Right ventricle myocardium inferior (tissue), 1 donor: ENCODE measurements around the gene XYLT2. TPM values are rescaled to one million over a fixed set of nuclear protein-coding genes. Genes with fewer than 3 reads are reported as not detected.
"Not testable (repeated sequence)": the region's sequence is repeated elsewhere in the genome, so short reads cannot be mapped to it uniquely, and the experiment has no call there.

Experiments used
- ATAC-seq: fragments of 200-7000 bp; cut with Tn5 transposase; one replicate; pipeline ENCODE4 v1.9.1; 2020; ENCODE audit warnings: mild to moderate bottlenecking, moderate library complexity
- DNase-seq: peaks from one replicate; pipeline ENCODE4 v3.0.0; 2021; ENCODE audit errors: missing footprints
- intact Hi-C: fragments of 100-400 bp; cut with DNase I; formaldehyde crosslinking; loops from one replicate; pipeline ENCODE4 v1.11.0; 2022
- total RNA-seq: library from RNA; stranded (reverse); fragmentation: NEBNext Ultra II Directional; extraction: Animal tissue kit (Norgen Biotek cat#: 25700); gene quantifications from one replicate; pipeline ENCODE4 v1.2.1, GENCODE V29; 2021
- donor health status: DM: no; HTN: yes; CAD: no; lungs with severe emphysema.

Gene XYLT2
- total RNA-seq, 1 donor from 2014 or later: 16.4 TPM

DNA sequence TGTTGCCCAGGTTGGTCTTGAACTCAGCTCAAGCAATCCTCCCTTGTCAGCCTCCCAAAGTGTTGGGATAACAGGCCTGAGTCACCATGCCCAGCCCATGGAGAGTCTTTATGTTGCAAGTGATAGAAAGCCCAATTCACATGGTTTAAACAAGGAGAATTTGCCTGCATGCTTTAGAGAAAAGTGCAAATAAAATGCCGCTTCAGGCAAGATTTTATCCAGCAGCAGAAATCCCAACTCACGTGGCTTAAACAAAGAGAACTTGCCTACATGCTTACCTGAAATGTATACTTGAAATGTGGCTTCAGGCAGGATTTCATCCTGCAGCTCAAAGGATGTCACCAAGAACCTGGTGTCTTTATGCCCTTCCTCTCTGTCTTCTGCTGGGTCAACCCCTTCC lies 28.8 kb upstream of the XYLT2 start:
- intact Hi-C loops: no loop called here
- DNase-seq (no peak), ATAC-seq (no peak)

DNA sequence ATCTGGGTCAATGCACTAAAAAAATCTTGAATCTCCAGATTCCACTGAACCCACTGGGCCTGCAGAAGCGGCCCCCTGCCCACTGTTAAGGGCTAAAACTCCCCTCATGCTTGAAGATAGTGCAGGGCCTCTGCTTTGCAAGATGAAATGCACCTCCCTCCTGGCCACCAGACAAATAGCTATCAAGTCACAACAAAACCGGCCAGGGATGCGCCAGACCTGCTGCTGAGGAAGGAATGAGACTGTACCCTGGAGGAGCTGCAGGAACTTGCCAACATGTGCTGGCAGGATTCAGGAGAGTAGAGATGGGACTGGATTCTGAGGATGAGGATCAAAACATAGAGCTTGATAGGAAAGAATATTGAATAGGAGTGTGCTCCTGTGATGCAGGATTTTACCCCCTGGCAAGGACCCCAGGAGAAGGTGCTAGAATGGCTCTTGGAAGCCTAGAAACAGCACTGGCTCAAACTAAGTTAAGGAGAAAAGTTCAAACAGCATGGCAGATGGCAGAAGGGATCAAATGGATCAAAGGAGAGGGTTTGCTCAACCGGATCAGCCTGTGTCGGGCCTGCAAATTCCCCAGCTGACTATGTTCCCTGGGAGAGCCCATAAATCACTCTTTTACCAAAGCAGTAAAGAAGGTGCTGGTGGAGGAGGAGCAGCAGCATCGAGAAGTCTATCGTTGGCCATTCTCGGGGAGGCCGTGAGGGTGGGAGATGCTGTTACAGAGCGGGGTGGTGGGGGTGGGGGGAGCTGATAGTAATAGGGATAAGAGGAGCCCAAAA lies 27.2 kb upstream of the XYLT2 start:
- no peak for DNase-seq
- intact Hi-C loops: no loop called here
- no peak for ATAC-seq

DNA sequence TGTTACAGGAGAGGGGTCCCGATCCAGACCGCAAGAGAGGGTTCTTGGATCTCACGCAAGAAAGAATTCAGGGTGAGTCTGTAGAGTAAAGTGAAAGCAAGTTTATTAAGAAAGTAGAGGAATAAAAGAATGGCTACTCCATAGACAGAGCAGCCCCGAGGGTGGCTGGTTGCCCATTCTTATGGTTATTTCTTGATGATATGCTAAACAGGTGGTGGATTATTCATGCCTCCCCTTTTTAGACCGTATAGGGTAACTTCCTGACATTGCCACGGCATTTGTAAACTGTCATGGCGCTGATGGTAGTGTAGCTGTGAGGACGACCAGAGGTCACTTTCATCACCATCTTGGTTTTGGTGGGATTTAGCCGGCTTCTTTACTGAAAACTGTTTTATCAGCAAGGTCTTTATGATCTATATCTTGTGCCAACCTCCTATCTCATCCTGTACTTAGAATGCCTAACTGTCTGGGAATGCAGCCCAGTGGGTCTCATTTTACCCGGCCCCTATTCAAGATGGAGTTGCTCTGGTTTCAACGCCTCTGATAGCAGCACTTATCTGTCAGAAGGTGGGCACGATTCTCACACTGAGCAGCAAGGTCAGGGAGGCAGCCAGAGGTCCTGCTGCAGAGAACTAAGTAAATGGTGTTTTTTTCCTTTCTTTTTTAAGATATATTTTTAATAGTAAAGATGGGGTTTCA lies 26.5 kb upstream of the XYLT2 start:
- DNase-seq: no peak
- no peak for ATAC-seq
- intact Hi-C loops: no loop called here

DNA sequence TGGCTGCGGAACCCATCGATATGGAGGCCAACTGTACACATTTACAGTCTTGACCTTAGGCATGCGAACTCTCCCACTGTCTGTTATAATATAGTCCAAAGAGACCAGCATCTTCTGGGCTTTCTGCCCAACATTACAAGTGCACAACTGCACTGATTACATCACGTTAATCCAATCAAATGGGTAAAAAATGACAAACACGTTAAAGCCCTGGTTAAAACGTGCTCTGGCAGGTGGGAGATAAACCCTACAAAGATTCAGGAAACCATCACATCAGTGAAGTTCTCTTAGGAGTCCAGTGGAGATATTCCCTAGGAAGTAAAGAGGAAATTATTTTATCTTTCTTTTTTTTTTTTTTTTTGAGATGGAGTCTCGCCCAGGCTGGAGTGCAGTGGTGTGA lies 23.7 kb upstream of the XYLT2 start:
- no peak for DNase-seq

DNA sequence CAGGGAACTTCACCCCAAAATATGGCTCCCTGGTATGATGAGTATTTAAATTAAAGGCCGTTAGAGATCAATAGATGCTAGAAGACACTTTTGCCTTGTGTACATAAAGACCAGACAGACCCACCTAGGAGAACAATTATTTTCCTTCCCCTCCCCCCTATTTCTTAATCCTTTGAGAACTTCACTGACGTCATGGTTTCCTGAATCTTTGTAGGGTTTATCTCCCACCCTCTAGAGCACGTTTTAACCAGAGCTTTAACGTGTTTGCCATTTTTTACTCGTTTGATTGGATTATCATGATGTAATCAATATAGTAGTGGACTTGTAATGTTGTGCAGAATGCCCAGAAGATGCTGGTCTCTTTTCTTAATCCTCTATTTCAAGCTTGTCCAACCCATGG lies 22.9 kb upstream of the XYLT2 start:
- intact Hi-C loops: no loop called here
- ATAC-seq (no peak), DNase-seq (no peak)

More for the DNA sequence above, 23.7 kb upstream of the XYLT2 start:
- no peak for ATAC-seq
- intact Hi-C loops: no loop called here

DNA sequence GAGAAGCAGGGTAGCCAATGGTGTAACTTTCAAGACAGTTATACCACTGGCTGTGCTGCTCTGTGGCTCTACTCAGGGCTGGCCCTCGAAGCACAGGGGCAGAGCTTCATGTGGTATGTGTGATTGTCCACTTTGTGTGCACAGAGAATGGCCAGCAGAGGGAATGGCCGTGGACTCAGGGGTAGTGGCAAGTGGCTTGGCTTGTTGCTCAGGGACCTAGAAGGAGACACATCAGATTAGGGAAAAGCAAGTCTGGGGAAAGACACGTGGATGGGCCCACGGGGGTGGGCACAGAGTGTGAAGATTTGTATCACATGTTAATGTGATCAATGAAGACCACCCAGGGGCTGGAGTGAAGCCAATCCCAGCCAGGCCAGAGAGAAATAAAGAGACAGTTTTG lies 20.0 kb upstream of the XYLT2 start:
- DNase-seq: no peak
- no peak for ATAC-seq
- intact Hi-C loops: no loop called here

DNA sequence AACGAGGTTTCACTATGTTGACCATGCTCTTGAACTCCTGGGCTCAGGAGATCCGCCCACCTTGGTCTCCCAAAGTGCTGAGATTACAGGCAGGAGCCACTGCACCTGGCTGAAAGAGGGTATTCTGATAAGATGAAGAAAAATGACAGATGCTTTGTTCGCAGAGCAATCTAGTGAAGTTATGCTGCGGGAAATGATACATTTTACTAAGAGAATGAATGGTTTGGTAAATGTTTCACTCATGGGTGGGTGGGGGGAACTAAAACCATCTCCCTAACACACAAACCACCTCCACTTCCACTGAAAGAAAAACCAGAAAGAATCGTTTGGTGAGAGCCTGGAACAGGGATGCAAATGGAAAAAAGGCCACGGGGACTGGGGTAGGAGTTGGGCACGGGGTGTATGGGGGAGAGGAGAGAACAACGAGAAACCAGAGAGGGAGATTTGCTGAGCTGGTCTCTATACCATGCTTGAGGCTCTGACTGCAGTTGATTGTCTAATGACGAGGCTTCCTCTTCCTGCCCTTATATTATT lies 19.0 kb upstream of the XYLT2 start:
- DNase-seq (no peak), ATAC-seq (no peak)
- intact Hi-C loops: no loop called here

DNA sequence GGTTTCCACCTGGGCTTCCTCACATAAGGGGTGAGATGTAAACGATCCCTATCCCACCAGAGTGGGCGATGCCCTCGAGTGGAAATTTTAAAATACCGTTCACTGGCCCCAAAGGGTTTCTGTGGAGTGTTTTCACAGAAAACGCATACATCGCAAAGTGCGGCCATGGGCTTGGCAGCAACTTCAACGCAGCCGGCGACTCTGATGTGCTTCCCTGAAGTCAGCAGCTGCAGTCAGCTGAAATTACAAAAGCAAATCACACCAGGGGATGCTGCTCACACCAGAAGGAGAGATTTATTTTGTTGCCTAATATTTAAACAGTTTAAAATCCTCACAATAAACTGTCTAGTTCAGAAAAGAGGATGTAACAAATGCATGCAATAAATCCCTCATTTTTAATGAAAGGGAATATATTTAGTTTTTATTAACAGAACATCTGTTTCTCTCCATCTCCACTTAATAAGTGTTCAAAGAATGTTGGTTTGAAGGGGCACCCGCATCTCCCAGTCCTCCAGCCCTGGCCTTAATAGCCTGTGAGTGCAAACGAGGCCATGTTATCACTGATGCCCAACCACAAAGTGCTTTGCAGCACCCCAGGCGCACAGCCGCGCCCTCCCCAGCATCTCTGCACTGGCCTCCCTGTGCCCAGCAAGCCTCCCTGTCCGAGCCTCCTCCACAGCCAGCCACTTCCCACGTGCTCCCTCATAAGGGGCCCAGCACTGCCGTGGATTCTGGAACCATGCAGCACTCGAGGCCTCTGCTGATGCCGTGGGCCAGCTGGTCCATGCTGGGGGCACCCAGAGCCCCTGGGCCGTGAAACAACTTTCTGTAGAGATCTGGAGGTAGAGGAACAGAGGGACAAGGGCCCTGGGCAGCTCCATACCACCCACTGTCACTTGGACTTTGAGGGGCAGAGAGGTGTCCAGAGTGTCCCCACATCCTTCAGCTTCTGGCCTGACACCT lies 17.3 kb upstream of the XYLT2 start:
- ATAC-seq: no peak
- DNase-seq: no peak

DNA sequence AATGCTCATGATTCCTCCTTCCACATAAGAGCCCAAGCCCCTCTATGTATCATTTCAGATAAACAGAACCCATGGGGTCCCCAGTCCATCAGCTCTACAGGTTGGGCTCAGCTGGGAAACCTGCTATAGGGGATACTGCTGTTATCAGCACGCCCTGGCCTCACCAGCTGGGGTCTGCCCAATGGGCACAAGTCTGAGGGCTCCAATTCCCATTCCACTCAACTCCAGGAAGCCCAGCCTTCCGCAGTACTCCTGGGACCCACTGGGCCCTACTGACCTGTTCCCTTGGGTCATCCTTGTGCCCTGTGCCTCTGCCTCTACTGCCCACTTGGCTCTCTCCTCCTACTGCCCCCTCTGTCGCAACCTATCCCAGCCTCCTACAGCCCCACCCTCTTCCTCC lies 16.2 kb upstream of the XYLT2 start:
- intact Hi-C loops: no loop called here
- DNase-seq (no peak), ATAC-seq (no peak)

More for the DNA sequence above, 17.3 kb upstream of the XYLT2 start:
- intact Hi-C loops: no loop called here

DNA sequence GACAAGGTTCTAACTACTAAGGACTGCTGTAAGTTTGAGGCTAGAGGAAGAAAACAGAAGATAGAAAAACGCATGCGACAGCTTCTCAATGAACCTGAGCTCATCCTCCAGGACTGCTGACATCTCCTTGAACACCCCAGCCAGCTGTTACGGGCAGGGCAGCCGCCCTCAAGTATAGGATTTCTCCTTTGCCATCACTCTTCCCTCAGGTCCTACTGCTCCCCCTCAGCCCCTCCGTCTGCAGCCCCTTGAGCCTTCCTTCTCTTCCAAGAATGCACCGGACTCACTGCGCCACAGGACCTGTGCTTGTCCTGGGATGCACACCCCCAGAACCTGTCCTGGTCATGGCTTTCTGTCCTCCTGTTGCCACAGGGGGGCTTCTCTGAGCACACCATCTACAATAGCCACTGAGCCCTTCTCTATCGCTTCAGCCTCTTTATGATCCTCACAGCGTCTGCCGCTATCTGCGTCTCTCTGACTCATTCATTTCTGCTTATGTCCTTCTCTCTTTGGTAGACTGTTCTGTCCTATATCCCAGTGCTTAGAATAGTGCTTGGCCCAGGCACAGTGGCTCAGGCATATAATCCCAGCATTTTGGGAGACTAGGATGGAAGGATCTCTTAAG lies 15.7 kb upstream of the XYLT2 start:
- DNase-seq (no peak), ATAC-seq (no peak)
- intact Hi-C loops: no loop called here

DNA sequence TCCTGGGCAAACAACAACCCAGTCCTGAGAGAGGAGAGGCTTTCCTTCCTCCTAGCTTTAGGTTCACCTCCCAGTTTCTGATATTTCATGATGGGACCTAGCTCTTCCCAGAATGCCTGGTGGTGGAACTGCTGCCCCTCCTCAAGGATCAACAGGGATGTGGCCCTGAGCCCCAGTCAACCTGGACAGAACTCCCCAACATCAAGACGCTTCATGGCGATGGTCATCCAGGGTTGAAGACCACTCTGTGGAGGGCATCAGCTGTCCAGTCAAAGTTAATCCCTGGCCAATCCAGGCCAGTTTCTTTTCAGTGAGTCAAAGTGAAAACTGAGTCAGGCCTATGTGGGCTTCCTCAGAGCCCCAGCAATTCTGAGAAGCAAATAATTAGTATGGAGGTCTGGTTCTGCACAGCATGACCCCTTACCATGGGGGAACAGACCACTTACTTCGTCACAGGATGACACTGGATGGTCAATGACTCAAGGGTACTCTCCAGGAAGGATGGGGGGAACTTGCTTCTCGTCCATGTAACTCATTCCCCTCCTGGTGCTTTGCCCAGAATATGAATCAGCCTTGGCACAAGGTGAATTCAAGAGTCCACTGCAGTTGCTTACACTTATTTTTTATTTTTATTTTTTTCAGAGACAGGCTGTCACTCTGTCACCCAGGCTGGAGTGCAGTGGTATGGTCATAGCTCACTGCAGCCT lies 14.7 kb upstream of the XYLT2 start:
- ATAC-seq: no peak
- no peak for DNase-seq
- intact Hi-C loops: no loop called here

DNA sequence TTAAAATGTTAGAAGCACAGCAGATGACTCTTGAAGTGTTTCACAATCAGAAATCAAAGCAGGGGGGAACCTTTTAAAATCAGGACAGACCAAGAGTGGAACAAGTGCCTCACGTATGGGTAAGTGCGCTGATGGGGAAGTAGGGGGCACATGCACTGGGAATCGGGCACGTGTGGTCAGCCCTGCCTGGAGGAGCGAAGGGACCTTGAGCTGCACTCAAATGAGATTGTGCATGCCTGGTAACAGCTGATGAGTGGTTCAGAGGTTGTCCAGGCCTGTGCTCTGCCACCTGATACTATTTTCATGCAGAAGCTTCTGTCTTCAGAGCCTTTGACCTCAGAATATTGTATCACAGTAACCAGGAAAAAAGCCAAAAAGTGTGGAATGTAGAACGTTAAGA lies 13.7 kb upstream of the XYLT2 start:
- ATAC-seq (peak; percentile 57), DNase-seq (no peak)
- intact Hi-C loops: no loop called here

DNA sequence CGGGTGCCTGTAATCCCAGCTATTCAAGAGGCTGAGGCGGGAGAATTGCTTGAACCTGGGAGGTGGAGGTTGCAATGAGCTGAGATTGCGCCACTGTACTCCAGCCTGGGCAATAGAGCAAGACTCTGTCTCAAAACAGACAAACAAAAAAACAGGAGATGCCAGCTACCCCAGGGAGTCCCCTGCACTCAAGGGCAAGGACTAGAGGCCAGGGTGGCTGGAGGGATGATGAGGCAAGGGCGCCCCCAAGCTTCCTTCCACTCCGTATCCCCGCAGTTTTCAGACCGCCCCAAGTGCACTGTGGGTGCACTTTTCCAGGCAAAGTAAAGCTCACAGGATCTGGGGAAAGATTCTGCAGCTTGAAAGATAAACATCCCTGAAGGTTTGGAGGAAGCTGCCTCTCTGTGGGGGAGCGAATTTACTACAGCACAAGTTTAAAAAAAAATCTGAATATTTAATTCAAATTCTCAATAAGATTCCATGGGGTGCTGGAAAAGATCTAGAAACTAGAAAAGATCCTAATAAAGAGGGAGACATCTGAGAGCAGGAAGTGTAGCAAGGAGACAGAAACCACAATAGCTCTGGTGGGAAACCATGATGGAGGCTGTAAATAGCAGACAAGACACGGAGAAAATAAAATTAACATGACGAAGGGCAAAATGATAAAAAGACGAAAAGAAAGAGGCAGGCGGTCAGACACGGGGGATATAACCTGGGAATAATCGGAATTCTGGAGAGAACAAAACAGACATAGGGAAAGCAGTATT lies 12.5 kb upstream of the XYLT2 start:
- DNase-seq, ATAC-seq, intact Hi-C loops: not testable (repeated sequence)

DNA sequence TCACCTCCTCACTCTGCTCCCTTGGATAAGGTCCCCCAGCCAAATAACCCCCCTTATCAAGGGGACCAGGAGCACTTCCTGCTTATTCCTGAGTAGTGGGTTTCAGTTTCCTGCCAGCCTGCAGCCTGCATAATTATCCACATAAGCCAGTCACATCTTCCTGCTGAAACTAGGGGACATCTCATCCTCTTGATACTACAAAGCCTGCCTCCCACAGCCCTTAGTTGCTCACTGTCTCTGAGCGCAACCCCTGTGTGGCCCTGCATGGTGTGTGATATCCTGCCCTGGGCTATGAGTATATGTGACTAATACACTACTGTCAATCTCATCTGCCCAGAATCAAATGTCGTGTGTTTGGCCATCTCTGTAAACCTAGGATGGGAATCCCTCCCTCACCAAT lies 8.0 kb upstream of the XYLT2 start:
- intact Hi-C loops: no loop called here
- ATAC-seq (no peak), DNase-seq (no peak)

DNA sequence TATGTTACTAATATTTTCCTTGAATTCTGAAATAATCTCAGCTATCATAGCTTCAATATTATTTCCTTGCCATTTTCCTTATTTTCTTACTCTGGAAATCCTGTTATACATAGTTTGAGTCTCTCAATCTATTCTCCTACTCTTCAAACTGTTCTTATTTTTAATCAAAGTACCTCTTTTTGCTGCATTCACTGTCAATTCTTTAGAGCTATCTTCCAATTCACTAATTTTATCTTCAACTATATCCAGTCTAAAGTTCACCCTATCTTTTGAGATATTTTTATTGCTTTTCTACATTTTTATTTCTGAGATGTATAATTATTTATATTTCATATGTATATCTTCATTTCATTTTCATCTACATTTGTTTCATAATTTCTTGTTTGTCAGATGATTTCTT lies 7.3 kb upstream of the XYLT2 start:
- no peak for DNase-seq
- ATAC-seq: no peak
- intact Hi-C loops: no loop called here

DNA sequence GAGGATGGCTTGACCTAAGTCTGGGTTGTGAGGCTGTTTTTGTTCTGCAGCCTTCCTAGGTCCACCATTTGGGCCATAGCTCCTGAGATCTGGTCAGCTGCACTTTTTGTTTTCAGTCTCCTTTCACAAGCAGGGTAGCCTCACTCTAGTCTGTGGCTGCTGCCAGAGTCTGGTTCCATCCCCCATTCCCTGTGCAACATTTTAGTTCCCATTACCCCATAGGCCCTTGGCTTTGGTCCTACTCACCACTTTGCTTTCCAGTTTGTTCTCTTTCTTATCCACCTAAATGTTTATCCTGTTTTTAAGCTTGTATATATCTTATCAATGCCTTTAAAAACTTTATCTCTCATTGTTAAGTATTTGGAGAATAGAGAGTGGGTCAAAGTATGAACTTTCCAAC lies 6.5 kb upstream of the XYLT2 start:
- intact Hi-C loops: no loop called here
- ATAC-seq: no peak
- DNase-seq: no peak

DNA sequence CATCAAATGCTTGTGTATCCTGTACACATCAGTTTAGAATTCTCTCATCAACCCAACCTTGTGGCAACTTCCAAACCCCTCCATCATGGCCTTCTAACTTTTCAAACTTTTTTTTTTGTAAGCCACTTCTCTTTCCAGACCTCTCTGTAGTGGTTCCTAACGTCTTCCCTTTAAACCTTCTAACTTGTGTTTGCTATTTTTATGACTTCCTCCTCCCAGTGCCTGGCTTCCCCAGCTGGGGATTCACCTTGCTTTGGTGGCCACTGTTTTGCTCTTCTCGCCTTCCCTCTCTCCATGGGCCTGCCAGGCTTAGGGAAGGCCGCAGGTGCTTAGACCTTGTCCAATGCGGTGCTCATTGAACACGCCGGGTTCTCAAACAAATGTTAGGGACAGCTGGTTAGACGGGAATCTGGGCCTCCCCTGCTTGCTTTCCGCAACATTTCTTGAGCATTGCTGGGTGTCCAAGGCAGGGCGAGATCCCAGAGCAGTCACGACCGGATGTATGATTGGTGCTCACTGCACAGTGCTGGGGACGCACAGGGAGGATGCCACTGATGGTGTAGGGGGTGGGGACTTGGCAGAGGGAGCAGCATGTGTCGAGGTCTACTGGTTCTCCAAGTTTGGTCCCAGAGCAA lies 1.1 kb upstream of the XYLT2 start:
- intact Hi-C loops: no loop called here
- ATAC-seq (no peak), DNase-seq (no peak)
